ACC112 (cell line): ENCODE results near the gene BMP6.
"Not testable (repeated sequence)": the region's sequence is repeated elsewhere in the genome, so short reads cannot be mapped to it uniquely, and the experiment has no call there.

Source experiments
- H2AFZ ChIP-seq: fragments of 200-600 bp; sonication (generic); one replicate; pipeline ENCODE4 v1.6.0; 2017; ENCODE audit warnings: antibody characterized with exemption, low read length; ENCODE audit not compliant: unreplicated experiment
- H3K27ac ChIP-seq: fragments of 200-600 bp; sonication (generic); 2 replicates; pipeline ENCODE4 v1.5.1; 2014; ENCODE audit warnings: low read depth, mild to moderate bottlenecking, antibody characterized with exemption, low read length, moderate library complexity
- H3K27me3 ChIP-seq: fragments of 200-600 bp; sonication (generic); 2 replicates; pipeline ENCODE4 v1.6.1; 2014; ENCODE audit warnings: mild to moderate bottlenecking, antibody characterized with exemption, low read length, moderate library complexity, mixed read lengths; ENCODE audit not compliant: insufficient read depth
- H3K36me3 ChIP-seq: fragments of 200-600 bp; sonication (generic); 2 replicates; pipeline ENCODE4 v1.6.1; 2016; ENCODE audit warnings: mild to moderate bottlenecking, antibody characterized with exemption, low read length, moderate library complexity, mixed read lengths; ENCODE audit not compliant: insufficient read depth
- H3K4me1 ChIP-seq: fragments of 200-600 bp; sonication (generic); one replicate; pipeline ENCODE4 v1.6.1; 2016; ENCODE audit warnings: low read length, mixed read lengths; ENCODE audit not compliant: insufficient read depth, unreplicated experiment, control insufficient read depth
- H3K4me3 ChIP-seq: fragments of 200-600 bp; sonication (generic); 2 replicates; pipeline ENCODE4 v1.5.1; 2014; ENCODE audit warnings: mild to moderate bottlenecking, low read depth, low read length
- H3K79me2 ChIP-seq: fragments of 200-600 bp; sonication (generic); one replicate; pipeline ENCODE4 v1.6.0; 2016; ENCODE audit warnings: low read length; ENCODE audit not compliant: control insufficient read depth, unreplicated experiment, insufficient read depth

The BMP6 gene

GRCh38 chr6:7882505-7883257, 156.8 kb downstream of the BMP6 start:
- H3K4me3 ChIP-seq, result no peak overlapping the region
- no peak overlapping the region for H2AFZ ChIP-seq
- H3K36me3 ChIP-seq, result peaks cover 34% of the 10 kb centered on the region
- H3K4me1 ChIP-seq, result no peaks in the 10 kb centered on the region
- no peak overlapping the region for H3K27ac ChIP-seq
- H3K79me2 ChIP-seq, result no peaks in the 10 kb centered on the region
- no peaks in the 10 kb centered on the region for H3K27me3 ChIP-seq

GRCh38 chr6:7883381-7883780, 157.5 kb downstream of the BMP6 start:
- peaks cover 34% of the 10 kb centered on the region for H3K36me3 ChIP-seq
- no peak overlapping the region for H3K4me3 ChIP-seq
- no peaks in the 10 kb centered on the region for H3K79me2 ChIP-seq
- H2AFZ ChIP-seq, result no peak overlapping the region
- no peaks in the 10 kb centered on the region for H3K4me1 ChIP-seq
- no peak overlapping the region for H3K27ac ChIP-seq
- H3K27me3 ChIP-seq, result no peaks in the 10 kb centered on the region

GRCh38 chr6:7886132-7886531, 160.2 kb downstream of the BMP6 start:
- no peaks in the 10 kb centered on the region for H3K4me1 ChIP-seq
- H3K36me3 ChIP-seq, result peaks cover 33% of the 10 kb centered on the region
- H3K79me2 ChIP-seq, result no peaks in the 10 kb centered on the region
- H3K27ac ChIP-seq, result no peak overlapping the region
- H3K4me3 ChIP-seq, result no peak overlapping the region
- no peaks in the 10 kb centered on the region for H3K27me3 ChIP-seq
- no peak overlapping the region for H2AFZ ChIP-seq

GRCh38 chr6:7887278-7887991, 161.5 kb downstream of the BMP6 start:
- Histone ChIP-seq H3K27me3 (no peaks in the 10 kb centered on the region), H3K36me3 (peaks cover 42% of the 10 kb centered on the region), H2AFZ (no peak overlapping the region), H3K4me1 (no peaks in the 10 kb centered on the region), H3K4me3 (no peak overlapping the region), H3K79me2 (no peaks in the 10 kb centered on the region), H3K27ac (no peak overlapping the region)

GRCh38 chr6:7888587-7889357, 162.9 kb downstream of the BMP6 start:
- no peaks in the 10 kb centered on the region for H3K79me2 ChIP-seq
- H3K27me3 ChIP-seq, result no peaks in the 10 kb centered on the region
- H3K4me3 ChIP-seq, result no peak overlapping the region
- H3K36me3 ChIP-seq, result peaks cover 36% of the 10 kb centered on the region
- no peaks in the 10 kb centered on the region for H3K4me1 ChIP-seq
- no peak overlapping the region for H2AFZ ChIP-seq
- H3K27ac ChIP-seq, result no peak overlapping the region

GRCh38 chr6:7891078-7891872, 165.4 kb downstream of the BMP6 start:
- Histone ChIP-seq H3K27ac (no peak overlapping the region), H2AFZ (no peak overlapping the region), H3K27me3 (no peaks in the 10 kb centered on the region), H3K36me3 (peaks cover 20% of the 10 kb centered on the region), H3K4me3 (no peak overlapping the region), H3K4me1 (no peaks in the 10 kb centered on the region), H3K79me2 (no peaks in the 10 kb centered on the region)

- H3K36me3 ChIP-seq, result peaks cover 31% of the 10 kb centered on the region
- not testable (repeated sequence) for H3K4me3 ChIP-seq, H3K27me3 ChIP-seq, H3K4me1 ChIP-seq, H3K27ac ChIP-seq, H3K79me2 ChIP-seq, H2AFZ ChIP-seq
Measured at GRCh38 chr6:7892367-7892766, 166.5 kb downstream of the BMP6 start.

GRCh38 chr6:7893342-7893741, 167.4 kb downstream of the BMP6 start:
- Histone ChIP-seq H3K36me3 (peaks cover 32% of the 10 kb centered on the region), H3K27me3 (no peaks in the 10 kb centered on the region), H3K4me3 (no peak overlapping the region), H3K79me2 (no peaks in the 10 kb centered on the region), H3K27ac (no peak overlapping the region), H3K4me1 (no peaks in the 10 kb centered on the region), H2AFZ (no peak overlapping the region)

GRCh38 chr6:7894262-7895124, 168.6 kb downstream of the BMP6 start:
- Histone ChIP-seq H3K79me2 (no peaks in the 10 kb centered on the region), H3K27me3 (no peaks in the 10 kb centered on the region), H3K27ac (no peak overlapping the region), H3K4me1 (no peaks in the 10 kb centered on the region), H3K4me3 (no peak overlapping the region), H2AFZ (no peak overlapping the region), H3K36me3 (peaks cover 32% of the 10 kb centered on the region)

GRCh38 chr6:7895125-7895423, 169.2 kb downstream of the BMP6 start:
- no peaks in the 10 kb centered on the region for H3K79me2 ChIP-seq
- no peaks in the 10 kb centered on the region for H3K4me1 ChIP-seq
- peaks cover 29% of the 10 kb centered on the region for H3K36me3 ChIP-seq
- no peak overlapping the region for H3K4me3 ChIP-seq
- no peak overlapping the region for H2AFZ ChIP-seq
- H3K27me3 ChIP-seq, result no peaks in the 10 kb centered on the region
- H3K27ac ChIP-seq, result no peak overlapping the region
